Subcutaneous adipose tissue (tissue), 4 donors: Measurements from ENCODE around the gene COA3. TPM values are rescaled to one million over a fixed set of nuclear protein-coding genes. Genes with fewer than 3 reads are reported as not detected.

Experiments
- CTCF ChIP-seq: fragments of 450-650 bp; IDR thresholded peaks from one replicate; pipeline ENCODE4 v1.5.1; 2016; ENCODE audit warnings: low read depth, mild to moderate bottlenecking, control low read depth, antibody characterized with exemption, moderate library complexity
- small RNA-seq: library from RNA; depleted of rRNA; stranded (forward); fragments of <200 nt; gene quantifications from one replicate; pipeline ENCODE3, GENCODE V24; 2016
- total RNA-seq, 4 donors: library from RNA; depleted of rRNA; stranded (reverse); fragments of >200 nt; gene quantifications; one replicate each; pipeline ENCODE4 v1.1.0, GENCODE V29; 2016

Gene COA3
- total RNA-seq, 4 donors from 2014 or later: 51.8 to 76.6 (median 60.4) TPM

GRCh38 chr17:42759982-42760651 is 38.4 kb downstream of the COA3 start:
- no peak for TF ChIP-seq CTCF

GRCh38 chr17:42754782-42755181 is 43.7 kb downstream of the COA3 start:
- no peak for TF ChIP-seq CTCF

GRCh38 chr17:42751628-42752027 is 46.9 kb downstream of the COA3 start:
- no peak for TF ChIP-seq CTCF

GRCh38 chr17:42750739-42751344 is 47.7 kb downstream of the COA3 start:
- no peak for TF ChIP-seq CTCF

GRCh38 chr17:42748908-42749798 is 49.4 kb downstream of the COA3 start:
- TF ChIP-seq CTCF: no peak

- TF ChIP-seq CTCF: no peak
These were observed 50.1 kb downstream of the COA3 start for GRCh38 chr17:42748202-42748907.

Small RNA genes within 50 kb of the gene (small RNA-seq; reads per million reads assigned to genes)
- not detected for gene HMGN2P15
- not detected for gene MIR6781

Other genes with a start within 250 kb of the COA3 start
- 1 to 10 TPM in 2 of 4 donors, under 1 TPM in 2; 0.49 to 4.1 (median 1.2) TPM for gene HSD17B1, start 245.8 kb downstream of the COA3 start, total RNA-seq
- gene COASY, start 236.6 kb downstream of the COA3 start, total RNA-seq: 10 to 100 TPM; 20.4 to 40.1 (median 22.7) TPM
- 10 to 100 TPM; 59.3 to 78.0 (median 68.8) TPM for gene MLX, start 231.6 kb downstream of the COA3 start, total RNA-seq
- 1 to 10 TPM; 1.1 to 4.0 (median 3.6) TPM for gene PSMC3IP, start 221.0 kb downstream of the COA3 start, total RNA-seq
- gene RETREG3, start 189.3 kb downstream of the COA3 start, total RNA-seq: 10 to 100 TPM; 36.4 to 62.0 (median 57.4) TPM
- 10 to 100 TPM; 16.3 to 35.8 (median 23.5) TPM for gene TUBG1, start 189.0 kb downstream of the COA3 start, total RNA-seq
- gene TUBG2, start 139.4 kb downstream of the COA3 start, total RNA-seq: 10 to 100 TPM; 12.1 to 29.6 (median 21.2) TPM
- gene PLEKHH3, start 121.7 kb downstream of the COA3 start, total RNA-seq: 10 to 100 TPM in 1 of 4 donors, 1 to 10 TPM in 3; 5.4 to 64.8 (median 7.4) TPM
- gene CCR10, start 116.9 kb downstream of the COA3 start, total RNA-seq: 1 to 10 TPM in 1 of 4 donors, under 1 TPM in 3; 0.44 to 8.7 (median 0.83) TPM
- 1 to 10 TPM; 1.8 to 3.8 (median 2.5) TPM for gene CNTNAP1, start 116.2 kb downstream of the COA3 start, total RNA-seq
- 100 to 1,000 TPM in 1 of 4 donors, 10 to 100 TPM in 3; 53.7 to 126 (median 91.8) TPM for gene EZH1, start 53.7 kb downstream of the COA3 start, total RNA-seq
- 100 to 1,000 TPM in 3 of 4 donors, 10 to 100 TPM in 1; 66.9 to 160 (median 128) TPM for gene RAMP2, start 37.5 kb downstream of the COA3 start, total RNA-seq
- 10 to 100 TPM; 40.1 to 53.4 (median 47.4) TPM for gene VPS25, start 25.3 kb downstream of the COA3 start, total RNA-seq
- gene WNK4, start 18.1 kb downstream of the COA3 start, total RNA-seq: under 1 TPM in 3 of 4 donors, not detected in 1; 0.16 to 0.85 (median 0.19) TPM
- gene CNTD1, start 157 bp upstream of the COA3 start, total RNA-seq: under 1 TPM in 2 of 4 donors, not detected in 2; 0.44 to 0.68 TPM
- 100 to 1,000 TPM in 3 of 4 donors, 10 to 100 TPM in 1; 85.3 to 129 (median 120) TPM for gene BECN1, start 25.6 kb upstream of the COA3 start, total RNA-seq
- gene PSME3, start 34.7 kb upstream of the COA3 start, total RNA-seq: 10 to 100 TPM; 52.7 to 80.9 (median 60.1) TPM
- 10 to 100 TPM in 1 of 4 donors, 1 to 10 TPM in 3; 4.1 to 15.0 (median 9.4) TPM for gene AOC2, start 45.9 kb upstream of the COA3 start, total RNA-seq
- gene AOC3, start 52.5 kb upstream of the COA3 start, total RNA-seq: 100 to 1,000 TPM; 120 to 591 (median 262) TPM
- gene G6PC1, start 102.1 kb upstream of the COA3 start, total RNA-seq: not detected
- gene AARSD1, start 165.8 kb upstream of the COA3 start, total RNA-seq: 10 to 100 TPM; 18.4 to 38.2 (median 22.1) TPM
- gene PTGES3L, start 181.4 kb upstream of the COA3 start, total RNA-seq: not detected
- 10 to 100 TPM in 3 of 4 donors, 1 to 10 TPM in 1; 7.2 to 12.1 (median 10.5) TPM for gene RUNDC1, start 181.9 kb upstream of the COA3 start, total RNA-seq
- 1,000 to 10,000 TPM in 3 of 4 donors, 100 to 1,000 TPM in 1; 912 to 2,032 (median 1,085) TPM for gene RPL27, start 199.7 kb upstream of the COA3 start, total RNA-seq
- gene IFI35, start 208.1 kb upstream of the COA3 start, total RNA-seq: 10 to 100 TPM; 20.7 to 44.1 (median 24.8) TPM
- 100 to 1,000 TPM; 134 to 420 (median 367) TPM for gene VAT1, start 223.7 kb upstream of the COA3 start, total RNA-seq
- gene RND2, start 226.5 kb upstream of the COA3 start, total RNA-seq: under 1 TPM; 0.17 to 0.49 (median 0.30) TPM